ENCODE results near the gene GIGYF1.

- TF ChIP-seq CTCF (IDR thresholded peaks at IDR 0.05) (no peak), POLR2A (IDR thresholded peaks at IDR 0.05) (no peak)
Measured at GRCh38 chr7:100692578-100692961, 1.5 kb downstream of the GIGYF1 start.
